WTC11 (cell line): ENCODE data around the gene PAF1. TPM values are rescaled to one million over a fixed set of nuclear protein-coding genes. Genes with fewer than 3 reads are reported as not detected.

Experiments used
- CREB1 ChIP-seq: sonication (generic); formaldehyde crosslinking; IDR thresholded peaks from 2 replicates; pipeline ENCODE4 v1.8.0; 2023; ENCODE audit warnings: mild to moderate bottlenecking, missing genetic modification reagents
- ETV6 ChIP-seq: sonication (generic); formaldehyde crosslinking; IDR thresholded peaks from 2 replicates; pipeline ENCODE4 v1.8.1; 2022; ENCODE audit warnings: mild to moderate bottlenecking, missing genetic modification reagents
- GRHL2 ChIP-seq: fragments of 250-450 bp; sonication (Bioruptor Pico); IDR thresholded peaks from 2 replicates; pipeline ENCODE4 v1.8.0; 2022; ENCODE audit warnings: mild to moderate bottlenecking, moderate library complexity; ENCODE audit not compliant: insufficient replicate concordance, severe bottlenecking
- GTF2I ChIP-seq: fragments of 250-450 bp; sonication (Bioruptor Pico); conservative IDR thresholded peaks from 2 replicates; pipeline ENCODE4 v1.4.0; 2021; ENCODE audit warnings: mild to moderate bottlenecking
- NFE2L1 ChIP-seq: sonication (generic); formaldehyde crosslinking; IDR thresholded peaks from 2 replicates; pipeline ENCODE4 v1.8.1; 2023; ENCODE audit warnings: missing genetic modification reagents
- NFYB ChIP-seq: sonication (generic); formaldehyde crosslinking; conservative IDR thresholded peaks from 2 replicates; pipeline ENCODE4 v1.8.0; 2022; ENCODE audit warnings: low read depth, missing genetic modification reagents
- PRRX2 ChIP-seq: fragments of 250-450 bp; sonication (Bioruptor Pico); IDR thresholded peaks from 2 replicates; pipeline ENCODE4 v1.8.0; 2021; ENCODE audit warnings: mild to moderate bottlenecking
- SMAD4 ChIP-seq: sonication (generic); formaldehyde crosslinking; IDR thresholded peaks from 2 replicates; pipeline ENCODE4 v1.8.0; 2022; ENCODE audit warnings: mild to moderate bottlenecking, missing genetic modification reagents
- SOX15 ChIP-seq: fragments of 250-450 bp; sonication (Bioruptor Pico); IDR thresholded peaks from 2 replicates; pipeline ENCODE4 v1.9.0; 2021; ENCODE audit warnings: mild to moderate bottlenecking
- SP1 ChIP-seq: sonication (generic); formaldehyde crosslinking; conservative IDR thresholded peaks from 2 replicates; pipeline ENCODE4 v1.8.1; 2022; ENCODE audit warnings: missing genetic modification reagents
- TEAD4 ChIP-seq: sonication (generic); formaldehyde crosslinking; IDR thresholded peaks from 2 replicates; pipeline ENCODE4 v1.8.0; 2022; ENCODE audit warnings: mild to moderate bottlenecking, missing genetic modification reagents
- TP53 ChIP-seq: sonication (generic); formaldehyde crosslinking; IDR thresholded peaks from 2 replicates; pipeline ENCODE4 v1.8.1; 2023; ENCODE audit warnings: mild to moderate bottlenecking, missing genetic modification reagents
- ZNF138 ChIP-seq: sonication (generic); formaldehyde crosslinking; conservative IDR thresholded peaks from 2 replicates; pipeline ENCODE4 v1.8.1; 2022; ENCODE audit warnings: mild to moderate bottlenecking, moderate library complexity, missing genetic modification reagents
- ZNF232 ChIP-seq: sonication (generic); formaldehyde crosslinking; IDR thresholded peaks from 2 replicates; pipeline ENCODE4 v1.8.0; 2022; ENCODE audit warnings: mild to moderate bottlenecking, missing genetic modification reagents
- total RNA-seq: library from RNA; stranded (reverse); gene quantifications from 3 replicates; pipeline ENCODE4 v1.2.3, GENCODE V29; 2021
- TF ChIP-seq, protein P1 (sequence below): fragments of 250-450 bp; sonication (Bioruptor Pico); IDR thresholded peaks from 2 replicates; pipeline ENCODE4 v2.1.2; 2022; ENCODE audit warnings: mild to moderate bottlenecking, moderate library complexity
- TF ChIP-seq, protein P2 (sequence below): sonication (generic); formaldehyde crosslinking; IDR thresholded peaks from 2 replicates; pipeline ENCODE4 v1.8.1; 2022; ENCODE audit warnings: low read depth, missing genetic modification reagents, borderline replicate concordance
- TF ChIP-seq, protein P3 (sequence below): sonication (generic); formaldehyde crosslinking; IDR thresholded peaks from 2 replicates; pipeline ENCODE4 v1.8.0; 2022; ENCODE audit warnings: missing genetic modification reagents
- TF ChIP-seq, protein P4 (sequence below): sonication (generic); formaldehyde crosslinking; IDR thresholded peaks from 2 replicates; pipeline ENCODE4 v1.8.1; 2023; ENCODE audit warnings: mild to moderate bottlenecking, missing genetic modification reagents
- TF ChIP-seq, protein P5 (sequence below): sonication (generic); formaldehyde crosslinking; IDR thresholded peaks from 2 replicates; pipeline ENCODE4 v1.8.1; 2022; ENCODE audit warnings: missing genetic modification reagents, borderline replicate concordance
- TF ChIP-seq, protein P6 (sequence below): fragments of 250-450 bp; sonication (Bioruptor Pico); IDR thresholded peaks from 2 replicates; pipeline ENCODE4 v1.9.0; 2021; ENCODE audit warnings: mild to moderate bottlenecking
- TF ChIP-seq, protein P7 (sequence below): sonication (generic); formaldehyde crosslinking; IDR thresholded peaks from 2 replicates; pipeline ENCODE4 v1.8.0; 2023; ENCODE audit warnings: missing genetic modification reagents
- TF ChIP-seq, protein P8 (sequence below): sonication (generic); formaldehyde crosslinking; conservative IDR thresholded peaks from 2 replicates; pipeline ENCODE4 v1.8.1; 2023; ENCODE audit warnings: mild to moderate bottlenecking, low read depth, missing genetic modification reagents, moderate library complexity
- TF ChIP-seq, protein P9 (sequence below): sonication (generic); formaldehyde crosslinking; IDR thresholded peaks from 2 replicates; pipeline ENCODE4 v1.8.1; 2023; ENCODE audit warnings: mild to moderate bottlenecking, missing genetic modification reagents, moderate library complexity

Gene PAF1
- total RNA-seq, 1 experiment from 2014 or later, result 27.8 TPM

DNA sequence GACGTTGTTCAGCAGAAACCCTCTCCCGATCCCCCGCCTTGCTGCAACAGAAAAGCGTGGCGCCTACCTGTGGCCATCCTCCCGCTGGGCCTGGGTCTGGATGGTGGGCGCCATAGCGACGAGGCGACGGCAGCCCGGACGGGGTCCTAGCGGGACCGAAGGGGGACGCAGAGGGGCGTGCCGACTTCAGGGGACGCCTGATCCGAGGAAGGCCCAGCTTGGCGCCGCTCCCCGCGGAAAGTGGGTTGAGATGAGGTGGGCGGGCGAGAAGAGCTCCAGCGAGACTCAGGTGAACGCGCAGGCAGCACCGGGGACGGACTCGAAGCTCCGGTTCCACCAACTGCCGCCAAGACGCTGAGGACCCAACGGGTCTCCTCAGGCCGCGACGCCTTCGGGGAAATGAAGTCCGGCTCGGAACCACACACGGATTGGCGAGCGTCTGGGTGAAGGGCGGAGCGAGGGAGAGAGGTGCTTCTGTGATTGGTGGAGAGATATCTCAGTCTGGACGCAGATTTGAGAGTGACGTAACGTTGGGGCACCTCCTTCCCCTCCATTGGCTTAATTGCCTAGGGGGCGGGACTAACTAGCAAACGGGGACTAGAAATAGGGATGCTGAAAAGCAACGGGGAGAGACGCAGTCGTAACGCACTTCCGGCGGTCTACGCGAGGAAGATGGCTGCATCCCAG, at the start of gene PAF1, which contains the start of gene MED29 (continued):
- TF ChIP-seq, protein P1, sequence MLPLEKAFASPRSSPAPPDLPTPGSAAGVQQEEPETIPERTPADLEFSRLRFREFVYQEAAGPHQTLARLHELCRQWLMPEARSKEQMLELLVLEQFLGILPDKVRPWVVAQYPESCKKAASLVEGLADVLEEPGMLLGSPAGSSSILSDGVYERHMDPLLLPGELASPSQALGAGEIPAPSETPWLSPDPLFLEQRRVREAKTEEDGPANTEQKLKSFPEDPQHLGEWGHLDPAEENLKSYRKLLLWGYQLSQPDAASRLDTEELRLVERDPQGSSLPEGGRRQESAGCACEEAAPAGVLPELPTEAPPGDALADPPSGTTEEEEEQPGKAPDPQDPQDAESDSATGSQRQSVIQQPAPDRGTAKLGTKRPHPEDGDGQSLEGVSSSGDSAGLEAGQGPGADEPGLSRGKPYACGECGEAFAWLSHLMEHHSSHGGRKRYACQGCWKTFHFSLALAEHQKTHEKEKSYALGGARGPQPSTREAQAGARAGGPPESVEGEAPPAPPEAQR (CRISPR knock-in tag), result no peak
- TF ChIP-seq GTF2I (CRISPR knock-in tag) (no peak), NFYB (CRISPR knock-in tag) (peak; percentile 89), ZNF138 (CRISPR knock-in tag) (no peak), GRHL2 (CRISPR knock-in tag) (no peak), SP1 (CRISPR knock-in tag) (peak; percentile 74), ETV6 (CRISPR knock-in tag) (peak; percentile 76; the same call in 1 of the 2 replicates), TP53 (no peak), SMAD4 (no peak), NFE2L1 (CRISPR knock-in tag) (no peak), ZNF232 (CRISPR knock-in tag) (no peak), CREB1 (CRISPR knock-in tag) (0 out of 2 replicates have a peak, but pooled peaks have one; percentile 25), TEAD4 (CRISPR knock-in tag) (no peak), SOX15 (CRISPR knock-in tag) (no peak), PRRX2 (CRISPR knock-in tag) (0 out of 2 replicates have a peak, but pooled peaks have one; percentile 73)
- TF ChIP-seq, protein P2, sequence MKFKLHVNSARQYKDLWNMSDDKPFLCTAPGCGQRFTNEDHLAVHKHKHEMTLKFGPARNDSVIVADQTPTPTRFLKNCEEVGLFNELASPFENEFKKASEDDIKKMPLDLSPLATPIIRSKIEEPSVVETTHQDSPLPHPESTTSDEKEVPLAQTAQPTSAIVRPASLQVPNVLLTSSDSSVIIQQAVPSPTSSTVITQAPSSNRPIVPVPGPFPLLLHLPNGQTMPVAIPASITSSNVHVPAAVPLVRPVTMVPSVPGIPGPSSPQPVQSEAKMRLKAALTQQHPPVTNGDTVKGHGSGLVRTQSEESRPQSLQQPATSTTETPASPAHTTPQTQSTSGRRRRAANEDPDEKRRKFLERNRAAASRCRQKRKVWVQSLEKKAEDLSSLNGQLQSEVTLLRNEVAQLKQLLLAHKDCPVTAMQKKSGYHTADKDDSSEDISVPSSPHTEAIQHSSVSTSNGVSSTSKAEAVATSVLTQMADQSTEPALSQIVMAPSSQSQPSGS, result no peak
- TF ChIP-seq, protein P3, sequence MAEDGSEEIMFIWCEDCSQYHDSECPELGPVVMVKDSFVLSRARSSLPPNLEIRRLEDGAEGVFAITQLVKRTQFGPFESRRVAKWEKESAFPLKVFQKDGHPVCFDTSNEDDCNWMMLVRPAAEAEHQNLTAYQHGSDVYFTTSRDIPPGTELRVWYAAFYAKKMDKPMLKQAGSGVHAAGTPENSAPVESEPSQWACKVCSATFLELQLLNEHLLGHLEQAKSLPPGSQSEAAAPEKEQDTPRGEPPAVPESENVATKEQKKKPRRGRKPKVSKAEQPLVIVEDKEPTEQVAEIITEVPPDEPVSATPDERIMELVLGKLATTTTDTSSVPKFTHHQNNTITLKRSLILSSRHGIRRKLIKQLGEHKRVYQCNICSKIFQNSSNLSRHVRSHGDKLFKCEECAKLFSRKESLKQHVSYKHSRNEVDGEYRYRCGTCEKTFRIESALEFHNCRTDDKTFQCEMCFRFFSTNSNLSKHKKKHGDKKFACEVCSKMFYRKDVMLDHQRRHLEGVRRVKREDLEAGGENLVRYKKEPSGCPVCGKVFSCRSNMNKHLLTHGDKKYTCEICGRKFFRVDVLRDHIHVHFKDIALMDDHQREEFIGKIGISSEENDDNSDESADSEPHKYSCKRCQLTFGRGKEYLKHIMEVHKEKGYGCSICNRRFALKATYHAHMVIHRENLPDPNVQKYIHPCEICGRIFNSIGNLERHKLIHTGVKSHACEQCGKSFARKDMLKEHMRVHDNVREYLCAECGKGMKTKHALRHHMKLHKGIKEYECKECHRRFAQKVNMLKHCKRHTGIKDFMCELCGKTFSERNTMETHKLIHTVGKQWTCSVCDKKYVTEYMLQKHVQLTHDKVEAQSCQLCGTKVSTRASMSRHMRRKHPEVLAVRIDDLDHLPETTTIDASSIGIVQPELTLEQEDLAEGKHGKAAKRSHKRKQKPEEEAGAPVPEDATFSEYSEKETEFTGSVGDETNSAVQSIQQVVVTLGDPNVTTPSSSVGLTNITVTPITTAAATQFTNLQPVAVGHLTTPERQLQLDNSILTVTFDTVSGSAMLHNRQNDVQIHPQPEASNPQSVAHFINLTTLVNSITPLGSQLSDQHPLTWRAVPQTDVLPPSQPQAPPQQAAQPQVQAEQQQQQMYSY (CRISPR knock-in tag), result no peak
- TF ChIP-seq, protein P4, sequence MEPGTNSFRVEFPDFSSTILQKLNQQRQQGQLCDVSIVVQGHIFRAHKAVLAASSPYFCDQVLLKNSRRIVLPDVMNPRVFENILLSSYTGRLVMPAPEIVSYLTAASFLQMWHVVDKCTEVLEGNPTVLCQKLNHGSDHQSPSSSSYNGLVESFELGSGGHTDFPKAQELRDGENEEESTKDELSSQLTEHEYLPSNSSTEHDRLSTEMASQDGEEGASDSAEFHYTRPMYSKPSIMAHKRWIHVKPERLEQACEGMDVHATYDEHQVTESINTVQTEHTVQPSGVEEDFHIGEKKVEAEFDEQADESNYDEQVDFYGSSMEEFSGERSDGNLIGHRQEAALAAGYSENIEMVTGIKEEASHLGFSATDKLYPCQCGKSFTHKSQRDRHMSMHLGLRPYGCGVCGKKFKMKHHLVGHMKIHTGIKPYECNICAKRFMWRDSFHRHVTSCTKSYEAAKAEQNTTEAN (CRISPR knock-in tag), result no peak
- TF ChIP-seq, protein P5, sequence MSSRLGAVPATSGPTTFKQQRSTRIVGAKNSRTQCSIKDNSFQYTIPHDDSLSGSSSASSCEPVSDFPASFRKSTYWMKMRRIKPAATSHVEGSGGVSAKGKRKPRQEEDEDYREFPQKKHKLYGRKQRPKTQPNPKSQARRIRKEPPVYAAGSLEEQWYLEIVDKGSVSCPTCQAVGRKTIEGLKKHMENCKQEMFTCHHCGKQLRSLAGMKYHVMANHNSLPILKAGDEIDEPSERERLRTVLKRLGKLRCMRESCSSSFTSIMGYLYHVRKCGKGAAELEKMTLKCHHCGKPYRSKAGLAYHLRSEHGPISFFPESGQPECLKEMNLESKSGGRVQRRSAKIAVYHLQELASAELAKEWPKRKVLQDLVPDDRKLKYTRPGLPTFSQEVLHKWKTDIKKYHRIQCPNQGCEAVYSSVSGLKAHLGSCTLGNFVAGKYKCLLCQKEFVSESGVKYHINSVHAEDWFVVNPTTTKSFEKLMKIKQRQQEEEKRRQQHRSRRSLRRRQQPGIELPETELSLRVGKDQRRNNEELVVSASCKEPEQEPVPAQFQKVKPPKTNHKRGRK (CRISPR knock-in tag), result no peak
- TF ChIP-seq, protein P6, sequence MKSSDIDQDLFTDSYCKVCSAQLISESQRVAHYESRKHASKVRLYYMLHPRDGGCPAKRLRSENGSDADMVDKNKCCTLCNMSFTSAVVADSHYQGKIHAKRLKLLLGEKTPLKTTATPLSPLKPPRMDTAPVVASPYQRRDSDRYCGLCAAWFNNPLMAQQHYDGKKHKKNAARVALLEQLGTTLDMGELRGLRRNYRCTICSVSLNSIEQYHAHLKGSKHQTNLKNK (CRISPR knock-in tag), result no peak
- TF ChIP-seq, protein P7, sequence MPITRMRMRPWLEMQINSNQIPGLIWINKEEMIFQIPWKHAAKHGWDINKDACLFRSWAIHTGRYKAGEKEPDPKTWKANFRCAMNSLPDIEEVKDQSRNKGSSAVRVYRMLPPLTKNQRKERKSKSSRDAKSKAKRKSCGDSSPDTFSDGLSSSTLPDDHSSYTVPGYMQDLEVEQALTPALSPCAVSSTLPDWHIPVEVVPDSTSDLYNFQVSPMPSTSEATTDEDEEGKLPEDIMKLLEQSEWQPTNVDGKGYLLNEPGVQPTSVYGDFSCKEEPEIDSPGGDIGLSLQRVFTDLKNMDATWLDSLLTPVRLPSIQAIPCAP (CRISPR knock-in tag), result no peak
- TF ChIP-seq, protein P8, sequence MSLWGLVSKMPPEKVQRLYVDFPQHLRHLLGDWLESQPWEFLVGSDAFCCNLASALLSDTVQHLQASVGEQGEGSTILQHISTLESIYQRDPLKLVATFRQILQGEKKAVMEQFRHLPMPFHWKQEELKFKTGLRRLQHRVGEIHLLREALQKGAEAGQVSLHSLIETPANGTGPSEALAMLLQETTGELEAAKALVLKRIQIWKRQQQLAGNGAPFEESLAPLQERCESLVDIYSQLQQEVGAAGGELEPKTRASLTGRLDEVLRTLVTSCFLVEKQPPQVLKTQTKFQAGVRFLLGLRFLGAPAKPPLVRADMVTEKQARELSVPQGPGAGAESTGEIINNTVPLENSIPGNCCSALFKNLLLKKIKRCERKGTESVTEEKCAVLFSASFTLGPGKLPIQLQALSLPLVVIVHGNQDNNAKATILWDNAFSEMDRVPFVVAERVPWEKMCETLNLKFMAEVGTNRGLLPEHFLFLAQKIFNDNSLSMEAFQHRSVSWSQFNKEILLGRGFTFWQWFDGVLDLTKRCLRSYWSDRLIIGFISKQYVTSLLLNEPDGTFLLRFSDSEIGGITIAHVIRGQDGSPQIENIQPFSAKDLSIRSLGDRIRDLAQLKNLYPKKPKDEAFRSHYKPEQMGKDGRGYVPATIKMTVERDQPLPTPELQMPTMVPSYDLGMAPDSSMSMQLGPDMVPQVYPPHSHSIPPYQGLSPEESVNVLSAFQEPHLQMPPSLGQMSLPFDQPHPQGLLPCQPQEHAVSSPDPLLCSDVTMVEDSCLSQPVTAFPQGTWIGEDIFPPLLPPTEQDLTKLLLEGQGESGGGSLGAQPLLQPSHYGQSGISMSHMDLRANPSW, result no peak
- TF ChIP-seq, protein P9, sequence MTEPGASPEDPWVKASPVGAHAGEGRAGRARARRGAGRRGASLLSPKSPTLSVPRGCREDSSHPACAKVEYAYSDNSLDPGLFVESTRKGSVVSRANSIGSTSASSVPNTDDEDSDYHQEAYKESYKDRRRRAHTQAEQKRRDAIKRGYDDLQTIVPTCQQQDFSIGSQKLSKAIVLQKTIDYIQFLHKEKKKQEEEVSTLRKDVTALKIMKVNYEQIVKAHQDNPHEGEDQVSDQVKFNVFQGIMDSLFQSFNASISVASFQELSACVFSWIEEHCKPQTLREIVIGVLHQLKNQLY (CRISPR knock-in tag), result no peak
